ENCODE results near the gene ALDH7A1. TPM values are rescaled to one million over a fixed set of nuclear protein-coding genes. Genes with fewer than 3 reads are reported as not detected.

The ALDH7A1 gene
- polyA plus RNA-seq, 6 donors from 2014 or later: 0.97 to 8.1 (median 3.0) TPM

DNA sequence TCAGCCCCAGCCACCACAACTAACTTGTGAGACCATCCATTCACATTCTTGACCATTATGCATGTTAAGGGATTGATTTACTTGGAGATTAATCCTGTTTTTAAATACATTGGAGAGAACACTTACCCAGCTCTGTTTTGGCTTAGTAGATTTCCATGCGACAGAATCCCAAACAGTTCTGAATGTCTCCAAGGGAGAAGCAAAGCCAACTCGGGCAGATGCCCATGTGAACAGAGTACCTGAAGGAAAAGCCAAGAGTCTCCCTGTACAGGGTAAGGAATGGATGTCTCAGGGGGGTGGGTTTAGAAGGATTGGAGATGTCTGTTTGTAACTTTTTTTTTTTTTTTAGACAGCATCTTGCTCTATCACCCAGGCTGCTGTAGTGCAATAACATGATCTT, 110.8 kb downstream of the ALDH7A1 start:
- Mint-ChIP-seq H3K27ac (no peak overlapping the region), H3K4me1 (no peaks in the 10 kb centered on the region), H3K27me3 (no peaks in the 10 kb centered on the region), H3K36me3 (peaks cover 0 to 12% of the 10 kb centered on the region in 2 donors), H3K4me3 (no peak overlapping the region), H3K9me3 (no peaks in the 10 kb centered on the region)
- DNase-seq (no peak), ATAC-seq (ENCODE audit: low read depth in 2 of 2) (no peak)

DNA sequence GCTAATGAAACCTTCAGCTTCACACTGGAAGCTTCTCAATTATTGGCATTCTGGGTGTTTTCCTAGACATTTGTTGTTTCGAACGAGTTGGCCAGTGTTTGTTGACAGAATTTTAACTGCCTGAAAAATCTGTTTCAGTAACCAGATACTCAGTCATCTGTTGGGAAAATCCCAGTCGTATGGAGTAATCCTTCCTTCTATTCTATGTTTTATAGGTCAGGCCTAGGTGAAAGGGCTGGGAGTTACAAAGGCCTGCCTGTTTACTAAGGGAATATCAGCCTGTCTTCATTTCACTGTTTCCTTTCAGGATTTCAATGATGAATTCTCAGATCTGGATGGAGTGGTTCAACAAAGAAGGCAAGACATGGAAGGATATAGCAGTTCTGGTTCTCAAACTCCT, 111.9 kb downstream of the ALDH7A1 start:
- ATAC-seq (ENCODE audit: low read depth in 2 of 2) (no peak), DNase-seq (no peak)
- no peak overlapping the region for H3K4me3 Mint-ChIP-seq
- H3K27ac Mint-ChIP-seq: no peak overlapping the region
- H3K4me1 Mint-ChIP-seq: no peaks in the 10 kb centered on the region
- no peaks in the 10 kb centered on the region for H3K9me3 Mint-ChIP-seq
- peaks cover 0 to 12% of the 10 kb centered on the region in 2 donors for H3K36me3 Mint-ChIP-seq
- no peaks in the 10 kb centered on the region for H3K27me3 Mint-ChIP-seq

DNA sequence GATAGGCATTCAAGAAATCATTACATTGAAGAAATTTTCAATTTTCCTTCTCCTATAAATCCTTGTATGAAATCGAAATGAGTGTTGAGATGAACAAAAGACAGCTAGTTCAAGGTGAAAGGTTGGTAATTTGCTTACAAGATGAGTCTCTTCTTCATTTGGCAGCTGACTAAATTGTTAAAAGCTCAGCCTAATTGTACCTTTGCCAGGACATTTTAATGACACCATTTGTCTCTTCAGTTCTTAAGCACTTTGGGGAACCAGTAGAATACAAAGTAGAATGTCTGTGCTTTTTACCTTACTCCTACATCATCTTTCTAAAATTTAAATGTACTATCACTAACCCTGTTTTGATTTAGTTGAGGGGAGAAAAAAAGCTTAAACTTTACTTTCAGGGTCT, 112.4 kb downstream of the ALDH7A1 start:
- Mint-ChIP-seq H3K36me3 (peaks cover 0 to 12% of the 10 kb centered on the region in 2 donors), H3K27me3 (no peaks in the 10 kb centered on the region), H3K4me1 (no peaks in the 10 kb centered on the region), H3K4me3 (no peak overlapping the region), H3K27ac (no peak overlapping the region), H3K9me3 (no peaks in the 10 kb centered on the region)
- no peak for ATAC-seq (ENCODE audit: low read depth in 2 of 2)
- DNase-seq: no peak

DNA sequence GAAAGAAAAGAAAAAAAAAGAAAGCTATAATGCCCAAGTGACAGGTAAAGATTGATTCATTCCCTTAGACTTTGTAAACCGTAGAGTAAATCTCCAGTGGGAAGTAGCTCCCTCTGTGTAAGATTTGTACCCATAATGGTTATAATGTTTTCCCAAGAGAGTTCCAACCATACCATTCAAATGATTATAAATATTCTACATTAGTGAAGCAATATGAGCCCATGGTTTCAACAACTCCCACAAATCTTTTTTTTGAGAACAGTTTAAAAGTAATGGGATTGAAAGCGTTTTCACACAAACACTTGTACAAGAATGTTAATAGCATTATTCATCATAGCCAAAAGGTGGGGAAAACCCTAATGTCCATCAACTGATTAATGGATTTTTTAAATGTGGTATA, 113.8 kb downstream of the ALDH7A1 start:
- H3K4me3 Mint-ChIP-seq: no peak overlapping the region
- H3K9me3 Mint-ChIP-seq: no peaks in the 10 kb centered on the region
- peaks cover 0 to 12% of the 10 kb centered on the region in 2 donors for H3K36me3 Mint-ChIP-seq
- no peak overlapping the region for H3K27ac Mint-ChIP-seq
- ATAC-seq (ENCODE audit: low read depth in 2 of 2) (no peak), DNase-seq (no peak)
- H3K4me1 Mint-ChIP-seq: no peaks in the 10 kb centered on the region
- no peaks in the 10 kb centered on the region for H3K27me3 Mint-ChIP-seq

Other genes with a start within 250 kb of the ALDH7A1 start
- 1 to 10 TPM in 4 of 6 donors, under 1 TPM in 2; 0.65 to 2.6 (median 1.2) TPM for gene GRAMD2B, start 171.8 kb downstream of the ALDH7A1 start, polyA plus RNA-seq (ENCODE audit: low read depth in 6 of 6)
- 10 to 100 TPM; 29.7 to 84.8 (median 66.5) TPM for gene PHAX, start 5.7 kb upstream of the ALDH7A1 start, polyA plus RNA-seq (ENCODE audit: low read depth in 6 of 6)
- gene LMNB1, start 181.9 kb upstream of the ALDH7A1 start, polyA plus RNA-seq (ENCODE audit: low read depth in 6 of 6): 1 to 10 TPM; 1.3 to 9.2 (median 6.8) TPM